Pancreas (tissue), 10 donors: ENCODE data around the gene STRADA. TPM values are rescaled to one million over a fixed set of nuclear protein-coding genes. Genes with fewer than 3 reads are reported as not detected.

Experiments used
- ATAC-seq, 4 donors: fragments of 200-7000 bp; cut with Tn5 transposase; one replicate each; pipeline versions ENCODE4 v1.8.0 to v1.9.1; 2020; ENCODE audit warnings: mild to moderate bottlenecking in 4 of 4, moderate library complexity in 4 of 4
- DNase-seq, 6 donors: peaks; one replicate each; pipeline ENCODE4 v3.0.0-alpha.2; 2020
- FAIRE-seq: peaks from 2 replicates; lab custom pipeline; 2012; peaks lifted over from hg19 to GRCh38; lab: Jason Lieb, UNC
- H3K27ac ChIP-seq, 4 donors: fragments of 200-600 bp; sonication (generic); 1 replicate in 3 of 4; 2 replicates in 1 of 4; pipeline versions ENCODE4 v1.5.0 to v1.8.0; 2020
- H3K27me3 ChIP-seq, 4 donors: fragments of 200-600 bp; one replicate each; pipeline ENCODE4 v1.8.0; 2021
- H3K36me3 ChIP-seq, 3 donors: fragments of 200-600 bp; sonication (generic) in 1 of 3; one replicate each; pipeline versions ENCODE4 v1.5.0 to v1.8.0; 2020 to 2021
- H3K4me1 ChIP-seq, 3 donors: fragments of 200-600 bp; one replicate each; pipeline ENCODE4 v1.8.0; 2021
- H3K4me3 ChIP-seq, 4 donors: fragments of 200-600 bp; sonication (generic) in 2 of 4; one replicate each; pipeline versions ENCODE4 v1.5.0 to v1.8.0; 2020 to 2021
- H3K9me3 ChIP-seq, 4 donors: fragments of 200-600 bp; one replicate each; pipeline ENCODE4 v1.8.0; 2021
- WGBS, 2 donors: extraction: QIAGEN DNeasy Blood & Tissue Kit; methylation state at CpG; one replicate each; pipeline ENCODE4 v1.1.7; 2013; 5-methylcytosine and 5-hydroxymethylcytosine counted together
- intact Hi-C, 3 donors: fragments of 100-400 bp; cut with DNase I; formaldehyde crosslinking; loops; one replicate each; pipeline versions ENCODE4 v1.11.1 to v1.14.2; 2022
- polyA plus RNA-seq, 2 donors: library from polyadenylated mRNA; stranded (reverse); fragments of 200-250 nt; gene quantifications; one replicate each; pipeline ENCODE4 v1.2.3, GENCODE V29; 2013
- total RNA-seq, 6 donors: library from RNA; stranded (reverse); fragmentation: NEBNext Ultra II Directional in 4 of 6; extraction: Animal tissue kit (Norgen Biotek cat#: 25700) in 4 of 6; gene quantifications; one replicate each; pipeline versions ENCODE4 v1.2.1 to v1.2.4, GENCODE V29; 2021 to 2023
- TF ChIP-seq, protein P1 (sequence below), 4 donors: fragments of 200-600 bp; sonication (generic) in 3 of 4; IDR thresholded peaks; one replicate each; pipeline versions ENCODE4 v1.5.0 to v1.8.0; 2021; ENCODE audit warnings: antibody characterized with exemption in 4 of 4
- donor health status: healthy with polysubstance abuse.
- donor health status: DM: no; HTN: no; CAD: no; lungs with moderate emphysema.
- donor health status: DM: no; HTN: no; CAD: no.
- donor health status: control.
- donor health status: control.
- donor health status: Bipolar disorder and iron deficiency.
- donor health status: DM: yes; HTN: yes; CAD: no.
- donor health status: DM: no; HTN: no; CAD: no.
- donor health status: DM: no; HTN: no; CAD: no.
- donor health status: DM: yes; HTN: yes; CAD: no.

STRADA gene
- total and polyA plus RNA-seq, 8 donors: 8.3 to 26.7 (median 13.9) TPM

DNA sequence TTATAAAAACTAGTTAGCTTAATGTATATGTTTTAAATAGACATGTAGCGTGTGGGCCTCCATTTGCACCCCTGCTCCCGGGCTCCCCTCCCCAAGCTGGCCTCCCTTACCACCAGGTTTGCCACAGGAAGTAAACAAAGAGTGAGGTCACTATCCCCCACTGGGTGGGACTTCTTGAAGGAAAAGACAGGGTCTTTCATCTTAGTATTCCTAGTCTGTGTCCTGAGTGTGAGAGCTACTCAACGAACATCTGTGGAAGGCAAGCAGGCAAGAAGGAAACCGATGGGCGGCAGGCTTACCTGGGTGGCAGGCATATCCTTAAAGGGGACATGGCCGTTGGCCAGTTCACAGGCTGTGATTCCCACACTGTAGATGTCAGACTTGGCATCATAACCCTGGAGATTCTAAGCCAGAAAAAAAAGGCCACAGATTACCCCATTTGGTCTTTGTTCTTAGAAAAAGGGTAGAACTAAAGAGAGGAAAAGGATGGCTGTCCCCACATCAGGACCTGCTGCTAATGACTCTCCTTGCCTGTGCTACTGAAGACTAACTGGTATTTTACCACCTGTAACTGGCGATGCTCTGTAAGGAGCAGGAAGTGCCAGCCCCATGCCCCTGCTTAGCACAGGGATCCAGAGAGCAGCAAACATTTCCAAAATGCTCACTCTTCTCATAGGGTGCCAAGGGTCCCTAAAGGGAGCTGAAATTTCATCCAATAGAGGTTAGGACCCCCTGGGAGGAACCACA lies 35.1 kb downstream of the STRADA start:
- no peak overlapping the region for H3K27ac ChIP-seq
- intact Hi-C loops: loop anchor here in 1 of 3 donors (10.0 kb wide), 1 partner anchor 272 kb away; no protein-coding TSS in a partner anchor

DNA sequence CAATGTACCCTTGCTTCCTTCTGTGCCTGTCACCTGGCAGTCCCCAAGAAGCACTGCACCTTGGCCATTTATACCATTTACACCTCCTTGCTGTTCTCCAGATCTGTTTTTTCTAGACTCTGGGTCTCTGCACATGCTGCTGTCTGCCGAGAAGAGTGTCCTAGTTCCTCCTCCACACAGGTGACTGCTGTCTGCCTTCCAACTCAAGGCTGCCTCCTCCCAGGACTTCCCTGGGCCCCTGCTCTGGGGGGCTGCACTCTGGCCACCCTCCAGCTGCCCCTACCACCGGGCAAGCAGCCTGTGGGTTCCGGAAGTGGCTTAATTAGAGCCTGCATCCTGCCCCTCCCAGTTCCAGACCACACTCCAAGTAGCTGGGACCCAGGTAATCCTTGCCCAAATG lies 35.9 kb downstream of the STRADA start:
- DNase-seq: no peak
- Histone ChIP-seq H3K9me3 (no peaks in the 10 kb centered on the region), H3K4me1 (peaks cover 0 to 9% (median 5%) of the 10 kb centered on the region in 3 donors), H3K27me3 (no peaks in the 10 kb centered on the region), H3K36me3 (no peaks in the 10 kb centered on the region), H3K27ac (no peak overlapping the region), H3K4me3 (no peak overlapping the region)
- no peak for FAIRE-seq
- ATAC-seq: no peak
- WGBS, 2 donors: 69 to 79% methylated on average over 3 of the region's 3 CpGs
- intact Hi-C loops: loop anchor here in 1 of 3 donors (10.0 kb wide), 1 partner anchor 271 kb away; no protein-coding TSS in a partner anchor
- TF ChIP-seq, protein P1, sequence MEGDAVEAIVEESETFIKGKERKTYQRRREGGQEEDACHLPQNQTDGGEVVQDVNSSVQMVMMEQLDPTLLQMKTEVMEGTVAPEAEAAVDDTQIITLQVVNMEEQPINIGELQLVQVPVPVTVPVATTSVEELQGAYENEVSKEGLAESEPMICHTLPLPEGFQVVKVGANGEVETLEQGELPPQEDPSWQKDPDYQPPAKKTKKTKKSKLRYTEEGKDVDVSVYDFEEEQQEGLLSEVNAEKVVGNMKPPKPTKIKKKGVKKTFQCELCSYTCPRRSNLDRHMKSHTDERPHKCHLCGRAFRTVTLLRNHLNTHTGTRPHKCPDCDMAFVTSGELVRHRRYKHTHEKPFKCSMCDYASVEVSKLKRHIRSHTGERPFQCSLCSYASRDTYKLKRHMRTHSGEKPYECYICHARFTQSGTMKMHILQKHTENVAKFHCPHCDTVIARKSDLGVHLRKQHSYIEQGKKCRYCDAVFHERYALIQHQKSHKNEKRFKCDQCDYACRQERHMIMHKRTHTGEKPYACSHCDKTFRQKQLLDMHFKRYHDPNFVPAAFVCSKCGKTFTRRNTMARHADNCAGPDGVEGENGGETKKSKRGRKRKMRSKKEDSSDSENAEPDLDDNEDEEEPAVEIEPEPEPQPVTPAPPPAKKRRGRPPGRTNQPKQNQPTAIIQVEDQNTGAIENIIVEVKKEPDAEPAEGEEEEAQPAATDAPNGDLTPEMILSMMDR (IDR thresholded peaks at IDR 0.05): no peak

More for the DNA sequence above, 35.1 kb downstream of the STRADA start:
- ATAC-seq (no peak), FAIRE-seq (no peak), DNase-seq (no peak)
- TF ChIP-seq, protein P1 (IDR thresholded peaks at IDR 0.05): no peak
- no peaks in the 10 kb centered on the region for H3K27me3 ChIP-seq
- H3K36me3 ChIP-seq: no peaks in the 10 kb centered on the region
- 84 to 86% methylated on average over 7 of the region's 7 CpGs for WGBS, 2 donors
- no peak overlapping the region for H3K4me3 ChIP-seq
- no peaks in the 10 kb centered on the region for H3K9me3 ChIP-seq
- peaks cover 0 to 10% (median 5%) of the 10 kb centered on the region in 3 donors for H3K4me1 ChIP-seq

DNA sequence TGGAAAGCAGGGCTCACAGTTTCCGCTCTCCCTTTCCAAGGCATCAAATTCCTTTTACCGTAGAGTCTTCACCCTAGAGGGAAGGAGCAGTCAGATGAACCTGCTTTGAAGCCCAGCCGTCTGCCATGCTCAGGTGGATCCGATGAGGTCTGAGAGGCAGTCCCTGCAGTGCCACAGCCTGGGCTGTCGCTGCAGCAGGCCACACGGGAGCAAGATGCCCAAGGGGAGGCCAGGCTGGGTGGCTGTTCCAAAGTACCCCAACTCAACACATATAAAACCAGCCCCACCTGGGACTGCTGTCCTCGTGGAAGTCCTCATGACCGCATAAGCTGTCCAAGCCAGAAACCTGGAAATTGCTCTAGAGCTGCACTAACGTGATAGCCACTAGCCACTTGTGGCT lies 36.8 kb downstream of the STRADA start:
- H3K4me1 ChIP-seq: peaks cover 0 to 7% (median 5%) of the 10 kb centered on the region in 3 donors
- TF ChIP-seq, protein P1 (IDR thresholded peaks at IDR 0.05): no peak
- no peaks in the 10 kb centered on the region for H3K36me3 ChIP-seq
- intact Hi-C loops: loop anchor here in 1 of 3 donors (10.0 kb wide), 1 partner anchor 270 kb away; no protein-coding TSS in a partner anchor
- no peaks in the 10 kb centered on the region for H3K9me3 ChIP-seq
- FAIRE-seq: no peak
- DNase-seq: no peak
- H3K4me3 ChIP-seq: no peak overlapping the region
- 90 to 93% methylated on average over 9 of the region's 9 CpGs for WGBS, 2 donors
- no peak overlapping the region for H3K27ac ChIP-seq
- no peaks in the 10 kb centered on the region for H3K27me3 ChIP-seq
- no peak for ATAC-seq

DNA sequence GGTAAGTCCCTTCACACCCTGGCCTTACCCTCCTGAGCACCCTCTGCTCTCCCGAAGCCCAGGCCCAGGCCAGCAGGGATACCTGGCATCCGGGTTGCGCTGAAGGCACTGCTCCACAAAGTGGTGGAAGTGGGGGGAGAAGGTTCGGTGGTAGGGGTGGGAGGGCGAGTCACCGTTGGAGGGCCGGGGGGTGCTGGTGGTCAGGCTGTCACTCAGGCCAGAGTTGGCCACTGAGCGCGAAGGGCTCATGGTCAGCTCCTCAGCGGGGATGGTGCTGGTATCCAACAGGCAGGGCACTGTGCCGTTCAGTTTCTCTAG lies 37.4 kb downstream of the STRADA start:
- TF ChIP-seq, protein P1 (IDR thresholded peaks at IDR 0.05): no peak
- no peak for DNase-seq
- H3K27me3 ChIP-seq: no peaks in the 10 kb centered on the region
- no peaks in the 10 kb centered on the region for H3K9me3 ChIP-seq
- H3K4me1 ChIP-seq: peaks cover 0 to under 1% (median 0%) of the 10 kb centered on the region in 3 donors
- FAIRE-seq: no peak
- H3K27ac ChIP-seq: no peak overlapping the region
- WGBS, 2 donors: 93 to 98% methylated on average over 10 to 11 of the region's 11 CpGs
- H3K36me3 ChIP-seq: no peaks in the 10 kb centered on the region
- ATAC-seq: no peak
- intact Hi-C loops: loop anchor here in 1 of 3 donors (10.0 kb wide), 1 partner anchor 269 kb away; no protein-coding TSS in a partner anchor
- no peak overlapping the region for H3K4me3 ChIP-seq
